Lung (tissue), 12 donors: ENCODE results near the gene ELP6. TPM values are rescaled to one million over a fixed set of nuclear protein-coding genes. Genes with fewer than 3 reads are reported as not detected.
"Not testable (repeated sequence)": the region's sequence is repeated elsewhere in the genome, so short reads cannot be mapped to it uniquely, and the experiment has no call there.

Source experiments
- ATAC-seq: fragments of 200-7000 bp; cut with Tn5 transposase; one replicate; pipeline ENCODE4 v1.9.1; 2020; ENCODE audit warnings: moderate number of reproducible peaks; ENCODE audit not compliant: insufficient read depth, low FRiP score
- DNase-seq, 3 donors: peaks; one replicate each; pipeline ENCODE4 v3.0.0-alpha.2; 2013 to 2017
- H3K27ac ChIP-seq, 2 donors: one replicate each; pipeline ENCODE4 v1.5.1; 2013; ENCODE audit warnings: mild to moderate bottlenecking in 2 of 2, moderate library complexity in 2 of 2, control low read depth in 1 of 2, inconsistent platforms in 1 of 2, low read depth in 1 of 2, low read length in 1 of 2
- H3K27me3 ChIP-seq, 3 donors: one replicate each; pipeline ENCODE4 v1.5.1; 2013; ENCODE audit warnings: low read length in 2 of 3; ENCODE audit not compliant: control insufficient read depth in 3 of 3, insufficient read depth in 3 of 3
- H3K36me3 ChIP-seq, 4 donors: one replicate each; pipeline ENCODE4 v1.5.1; 2013; ENCODE audit warnings: low read length in 4 of 4, mild to moderate bottlenecking in 1 of 4, moderate library complexity in 1 of 4; ENCODE audit not compliant: control insufficient read depth in 4 of 4, insufficient read depth in 4 of 4
- H3K4me1 ChIP-seq, 5 donors: one replicate each; pipeline ENCODE4 v1.5.1; 2013; ENCODE audit warnings: low read length in 5 of 5, mild to moderate bottlenecking in 2 of 5, moderate library complexity in 1 of 5; ENCODE audit not compliant: control insufficient read depth in 5 of 5, insufficient read depth in 5 of 5
- H3K4me3 ChIP-seq: one replicate; pipeline ENCODE4 v1.5.1; 2013; ENCODE audit warnings: mild to moderate bottlenecking, control low read depth, moderate library complexity
- H3K9ac ChIP-seq, 2 donors: one replicate each; pipeline ENCODE4 v1.5.1; 2013; ENCODE audit warnings: low read length in 2 of 2, control low read depth in 1 of 2; ENCODE audit not compliant: insufficient read depth in 1 of 2
- H3K9me3 ChIP-seq, 4 donors: one replicate each; pipeline ENCODE4 v1.5.1; 2013; ENCODE audit warnings: low read length in 3 of 4, mild to moderate bottlenecking in 1 of 4, moderate library complexity in 1 of 4; ENCODE audit not compliant: control insufficient read depth in 4 of 4, insufficient read depth in 3 of 4
- CTCF ChIP-seq: IDR thresholded peaks from 2 replicates; pipeline ENCODE4 v1.5.1; 2012; ENCODE audit warnings: mild to moderate bottlenecking; ENCODE audit errors: control extremely low read depth, extremely low read depth
- WGBS, 2 donors: extraction: QIAGEN DNeasy Blood & Tissue Kit; methylation state at CpG; one replicate each; pipeline ENCODE4 v1.1.7; 2013; 5-methylcytosine and 5-hydroxymethylcytosine counted together
- polyA plus RNA-seq, 2 donors: library from polyadenylated mRNA; stranded (reverse); fragments of 200-250 nt; gene quantifications; one replicate each; pipeline ENCODE4 v1.2.1, GENCODE V29; 2013
- total RNA-seq, 2 donors: library from RNA; depleted of rRNA in 1 of 2; stranded (reverse); fragments of >200 nt in 1 of 2; gene quantifications; one replicate each; pipeline ENCODE4 v1.2.1, GENCODE V29; 2014 to 2021
- donor health status: control.
- donor health status: control.
- donor health status: Bipolar disorder and iron deficiency.
- donor health status: healthy.
- donor health status: DM: yes; HTN: yes; CAD: no.

Gene ELP6
- total and polyA plus RNA-seq, 4 donors = 25.4 to 31.3 (median 27.6) TPM

DNA sequence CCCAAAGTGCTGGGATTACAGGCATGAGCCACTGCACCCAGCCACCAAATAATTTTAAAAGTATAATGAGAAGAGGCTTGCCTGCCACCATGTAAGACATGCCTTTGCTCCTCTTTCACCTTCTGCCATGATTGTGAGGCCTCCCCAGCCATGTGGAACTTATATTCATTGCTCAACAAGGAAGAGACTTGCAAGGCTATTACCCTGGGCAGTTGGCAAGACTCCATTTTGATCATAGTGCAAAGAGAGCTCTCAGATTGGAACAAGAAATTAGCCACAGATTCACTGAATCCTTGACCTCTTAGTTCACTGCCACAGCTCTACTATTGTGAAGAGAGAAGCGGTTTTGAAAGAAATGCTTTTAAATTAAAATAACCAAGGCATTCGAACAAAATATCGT is 43.9 kb downstream of the ELP6 start:
- WGBS, 2 donors = 80 to 95% methylated on average over 3 of the region's 3 CpGs
- Histone ChIP-seq H3K36me3 (peaks cover 0 to 4% (median 0%) of the 10 kb centered on the region in 4 donors), H3K27me3 (no peaks in the 10 kb centered on the region), H3K9ac (no peak overlapping the region), H3K27ac (no peak overlapping the region), H3K4me3 (no peak overlapping the region), H3K4me1 (peaks cover 0 to 5% (median 2%) of the 10 kb centered on the region in 5 donors), H3K9me3 (no peaks in the 10 kb centered on the region)
- no peak for TF ChIP-seq CTCF
- ATAC-seq (no peak), DNase-seq (no peak)

DNA sequence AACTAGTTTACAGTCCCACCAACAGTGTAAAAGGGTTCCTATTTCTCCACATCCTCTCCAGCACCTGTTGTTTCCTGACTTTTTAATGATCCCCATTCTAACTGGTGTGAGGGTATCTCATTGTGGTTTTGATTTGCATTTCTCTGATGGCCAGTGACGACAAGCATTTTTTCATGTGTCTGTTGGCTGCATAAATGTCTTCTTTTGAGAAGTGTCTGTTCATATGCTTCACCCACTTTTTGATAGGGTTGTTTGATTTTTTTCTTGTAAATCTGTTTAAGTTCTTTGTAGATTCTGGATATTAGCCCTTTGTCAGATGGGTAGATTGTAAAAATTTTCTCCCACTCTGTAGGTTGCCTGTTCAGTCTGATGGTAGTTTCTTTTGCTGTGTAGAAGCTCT is 45.2 kb downstream of the ELP6 start:
- not testable (repeated sequence) for H3K9ac ChIP-seq, H3K27me3 ChIP-seq, H3K4me3 ChIP-seq, H3K9me3 ChIP-seq, DNase-seq, H3K27ac ChIP-seq, H3K4me1 ChIP-seq, H3K36me3 ChIP-seq, ATAC-seq
- WGBS, 2 donors = 60 to 90% methylated on average over 1 of the region's 1 CpG

GRCh38 chr3:47464588-47464987 is 48.9 kb downstream of the ELP6 start:
- Histone ChIP-seq H3K4me1 (peaks cover 0 to 3% (median 0%) of the 10 kb centered on the region in 5 donors), H3K9me3 (no peaks in the 10 kb centered on the region), H3K27me3 (no peaks in the 10 kb centered on the region), H3K27ac (no peak overlapping the region), H3K4me3 (no peak overlapping the region), H3K36me3 (peaks cover 0 to 4% (median 0%) of the 10 kb centered on the region in 4 donors), H3K9ac (no peak overlapping the region)
- 24 to 60% methylated on average over 1 of the region's 1 CpG for WGBS, 2 donors
- TF ChIP-seq CTCF = no peak
- ATAC-seq (no peak), DNase-seq (no peak)

- H3K27me3 ChIP-seq = not testable (repeated sequence)
- 76 to 79% methylated on average over 9 of the region's 9 CpGs for WGBS, 2 donors
Observed at GRCh38 chr3:47459534-47460085, 53.9 kb downstream of the ELP6 start.

More at GRCh38 chr3:47459534-47460085, 53.9 kb downstream of the ELP6 start:
- H3K4me3 ChIP-seq, H3K27ac ChIP-seq, DNase-seq, H3K9me3 ChIP-seq, H3K36me3 ChIP-seq, H3K4me1 ChIP-seq, H3K9ac ChIP-seq, ATAC-seq: not testable (repeated sequence)
